H1 (cell line): ENCODE data around the gene ZNF300. TPM values are rescaled to one million over a fixed set of nuclear protein-coding genes. Genes with fewer than 3 reads are reported as not detected.

Experiments used
- CTCF ChIA-PET: fragments of 300-600 bp; sonication (Branson Sonifier 250); formaldehyde crosslinking; loops from one replicate; lab custom pipeline; 2021; ENCODE audit not compliant: partially characterized antibody; lab: Charles Lee
- POLR2A ChIA-PET: fragments of 300-600 bp; sonication (Branson Sonifier 250); formaldehyde crosslinking; loops from one replicate; lab custom pipeline; 2021; ENCODE audit warnings: inconsistent platforms; ENCODE audit not compliant: partially characterized antibody; lab: Charles Lee
- DNase-seq, 2 experiments: peaks; one replicate each; pipeline versions ENCODE4 v3.0.0 to v3.0.0-alpha.2; 2010 to 2022; ENCODE audit warnings: low spot score in 2 of 2, low read depth in 1 of 2, mixed read lengths in 1 of 2
- FAIRE-seq: peaks from 2 replicates; lab custom pipeline; 2011; peaks lifted over from hg19 to GRCh38; lab: Jason Lieb, UNC
- H2AFZ ChIP-seq: 2 replicates; pipeline ENCODE4 v1.8.1; 2012; ENCODE audit warnings: low read length, inconsistent platforms
- H2AK5ac ChIP-seq: 2 replicates; pipeline ENCODE4 v1.6.1; 2013; ENCODE audit warnings: low read depth, low read length
- H2BK120ac ChIP-seq: replicated peaks from 2 replicates; pipeline ENCODE3; 2013; ENCODE audit warnings: low read depth, low read length, inconsistent platforms
- H2BK12ac ChIP-seq: 2 replicates; pipeline ENCODE4 v1.6.1; 2013; ENCODE audit warnings: low read depth, low read length
- H2BK15ac ChIP-seq: 2 replicates; pipeline ENCODE4 v1.6.1; 2013; ENCODE audit warnings: low read length
- H2BK20ac ChIP-seq: 2 replicates; pipeline ENCODE4 v1.6.1; 2013; ENCODE audit warnings: low read length
- H2BK5ac ChIP-seq: 2 replicates; pipeline ENCODE4 v1.6.1; 2013; ENCODE audit warnings: low read depth, low read length
- H3K14ac ChIP-seq: 2 replicates; pipeline ENCODE4 v1.6.1; 2013; ENCODE audit warnings: inconsistent platforms; ENCODE audit not compliant: insufficient read length
- H3K18ac ChIP-seq: 2 replicates; pipeline ENCODE4 v1.6.1; 2013; ENCODE audit warnings: low read length; ENCODE audit errors: extremely low read depth
- H3K23ac ChIP-seq: 2 replicates; pipeline ENCODE4 v1.6.1; 2013; ENCODE audit warnings: inconsistent platforms; ENCODE audit not compliant: insufficient read length
- H3K23me2 ChIP-seq: 2 replicates; pipeline ENCODE4 v1.6.1; 2013; ENCODE audit warnings: low read depth, low read length
- H3K27ac ChIP-seq: 2 replicates; pipeline ENCODE4 v1.6.1; 2011; ENCODE audit warnings: low read depth, low read length, inconsistent platforms
- H3K27me3 ChIP-seq, 4 experiments: replicated peaks in 1 of 4; 1 replicate in 1 of 4; 2 replicates in 3 of 4; pipeline versions ENCODE4 v1.6.1 to v1.8.1; 2011 to 2013; ENCODE audit warnings: low read length in 3 of 4, mild to moderate bottlenecking in 3 of 4, inconsistent platforms in 2 of 4, mixed read lengths in 2 of 4, moderate library complexity in 1 of 4; ENCODE audit not compliant: control insufficient read depth in 3 of 4, insufficient read depth in 3 of 4; ENCODE audit errors: extremely low read depth in 1 of 4
- H3K36me3 ChIP-seq, 4 experiments: 2 replicates each; pipeline versions ENCODE4 v1.6.1 to v1.8.1; 2011 to 2013; ENCODE audit warnings: mild to moderate bottlenecking in 4 of 4, low read length in 3 of 4, moderate library complexity in 2 of 4, control low read depth in 1 of 4, inconsistent platforms in 1 of 4; ENCODE audit not compliant: insufficient read depth in 4 of 4, control insufficient read depth in 2 of 4
- H3K4ac ChIP-seq: replicated peaks from 2 replicates; pipeline ENCODE3; 2013; ENCODE audit warnings: low read length, low read depth, mixed read lengths, inconsistent platforms; ENCODE audit not compliant: insufficient read length
- H3K4me1 ChIP-seq, 4 experiments: replicated peaks in 1 of 4; 1 replicate in 1 of 4; 2 replicates in 3 of 4; pipeline versions ENCODE4 v1.6.1 to v1.8.1; 2011 to 2013; ENCODE audit warnings: low read length in 3 of 4, inconsistent platforms in 2 of 4, mixed read lengths in 1 of 4; ENCODE audit not compliant: insufficient read depth in 4 of 4, control insufficient read depth in 3 of 4
- H3K4me2 ChIP-seq, 2 experiments: 2 replicates each; pipeline versions ENCODE4 v1.6.1 to v1.8.1; 2011 to 2013; ENCODE audit warnings: low read depth in 2 of 2, low read length in 2 of 2, control low read depth in 1 of 2, inconsistent platforms in 1 of 2, mild to moderate bottlenecking in 1 of 2; ENCODE audit not compliant: insufficient read depth in 1 of 2
- H3K4me3 ChIP-seq, 4 experiments: fragments of 200-600, 300-600 bp in 1 of 4; sonication (generic), shearing (Covaris generic), sonication (Bioruptor Twin) in 1 of 4; 2 replicates each; pipeline versions ENCODE4 v1.5.1 to v1.8.1; 2011 to 2016; ENCODE audit warnings: low read length in 4 of 4, low read depth in 3 of 4, control low read depth in 2 of 4, inconsistent platforms in 2 of 4, mild to moderate bottlenecking in 2 of 4, mixed read lengths in 1 of 4, moderate library complexity in 1 of 4; ENCODE audit not compliant: insufficient read depth in 2 of 4; ENCODE audit errors: extremely low read depth in 1 of 4
- H3K56ac ChIP-seq: replicated peaks from 2 replicates; pipeline ENCODE3; 2013; ENCODE audit warnings: low read depth, mild to moderate bottlenecking, mixed read lengths, low read length, inconsistent platforms; ENCODE audit not compliant: insufficient read length
- H3K79me1 ChIP-seq: 2 replicates; pipeline ENCODE4 v1.6.1; 2013; ENCODE audit warnings: low read depth, low read length, control low read depth
- H3K79me2 ChIP-seq, 2 experiments: 2 replicates each; pipeline versions ENCODE4 v1.6.1 to v1.8.1; 2012 to 2013; ENCODE audit warnings: low read length in 2 of 2, mild to moderate bottlenecking in 2 of 2, inconsistent platforms in 1 of 2; ENCODE audit not compliant: insufficient read depth in 2 of 2, control insufficient read depth in 1 of 2
- H3K9ac ChIP-seq, 4 experiments: replicated peaks in 1 of 4; 1 replicate in 1 of 4; 2 replicates in 3 of 4; pipeline versions ENCODE4 v1.6.1 to v1.8.1; 2011 to 2013; ENCODE audit warnings: low read depth in 3 of 4, low read length in 3 of 4, control low read depth in 2 of 4, mild to moderate bottlenecking in 2 of 4, moderate library complexity in 2 of 4, inconsistent platforms in 1 of 4; ENCODE audit errors: extremely low read depth in 1 of 4
- H3K9me3 ChIP-seq, 2 experiments: 2 replicates each; pipeline versions ENCODE4 v1.6.1 to v1.8.1; 2012 to 2013; ENCODE audit warnings: mild to moderate bottlenecking in 2 of 2, moderate library complexity in 2 of 2, control low read depth in 1 of 2, inconsistent platforms in 1 of 2, low read depth in 1 of 2, low read length in 1 of 2, mixed read lengths in 1 of 2; ENCODE audit not compliant: insufficient read depth in 2 of 2
- H4K20me1 ChIP-seq, 2 experiments: replicated peaks in 1 of 2; 2 replicates each; pipeline versions ENCODE3 to v1.8.1; 2011 to 2013; ENCODE audit warnings: inconsistent platforms in 2 of 2, low read length in 2 of 2, mild to moderate bottlenecking in 1 of 2; ENCODE audit not compliant: insufficient read depth in 2 of 2, control insufficient read depth in 1 of 2
- H4K5ac ChIP-seq: 2 replicates; pipeline ENCODE4 v1.6.1; 2013; ENCODE audit warnings: low read length, low read depth, mixed read lengths, inconsistent platforms; ENCODE audit not compliant: insufficient read length
- H4K8ac ChIP-seq: 2 replicates; pipeline ENCODE4 v1.8.0; 2013; ENCODE audit warnings: mild to moderate bottlenecking, moderate library complexity, low read length, inconsistent platforms; ENCODE audit not compliant: insufficient read depth; ENCODE audit errors: extremely low read depth
- H4K91ac ChIP-seq: replicated peaks from 2 replicates; pipeline ENCODE3; 2013; ENCODE audit warnings: low read length, mixed read lengths, inconsistent platforms; ENCODE audit not compliant: insufficient read length
- ATF3 ChIP-seq: IDR thresholded peaks from 2 replicates; pipeline ENCODE4 v1.6.1; 2011; ENCODE audit warnings: low read depth, mild to moderate bottlenecking, low read length; ENCODE audit not compliant: insufficient read depth
- ZNF274 ChIP-seq: IDR thresholded peaks from 2 replicates; pipeline ENCODE4 v1.7.0; 2012; ENCODE audit warnings: low read length, borderline replicate concordance; ENCODE audit errors: extremely low read depth
- WGBS, 2 experiments: shearing (Covaris generic) in 1 of 2; methylation state at CpG; one replicate each; pipeline versions ENCODE4 v1.1.6 to v1.1.7; 2013 to 2015; ENCODE audit warnings: low lambda C conversion rate in 2 of 2, mixed read lengths in 2 of 2, inconsistent platforms in 1 of 2, low coverage in 1 of 2, missing lambda C conversion rate in 1 of 2; ENCODE audit not compliant: insufficient replicate concordance in 2 of 2, insufficient coverage in 1 of 2, insufficient read length in 1 of 2; ENCODE audit errors: extremely low coverage in 1 of 2, missing lambda C conversion rate in 1 of 2; 5-methylcytosine and 5-hydroxymethylcytosine counted together
- polyA plus RNA-seq, 7 experiments: library from polyadenylated mRNA; depleted of rRNA in 3 of 7; stranded (reverse) in 5 of 7; unstranded in 2 of 7; fragments of >200 nt in 5 of 7; fragments of 200-250 nt in 2 of 7; gene quantifications; 1 replicate in 5 of 7; 2 replicates in 1 of 7; 4 replicates in 1 of 7; pipeline versions ENCODE4 v1.2.1 to v1.2.3, GENCODE V29; 2011 to 2013; ENCODE audit warnings: missing spikeins in 2 of 7, mixed read lengths in 2 of 7
- total RNA-seq: library from RNA; stranded (reverse); fragmentation: NEBNext Ultra II Directional; extraction: Animal tissue kit (Norgen Biotek cat#: 25700); gene quantifications from 2 replicates; pipeline ENCODE4 v1.2.1, GENCODE V29; 2021

Gene ZNF300
- total and polyA plus RNA-seq, 2 of the 8 experiments (the other 6 are each of a cell fraction or from before 2014, with no cell fraction given) = 6.7 to 15.8 TPM

GRCh38 chr5:150895431-150896428 lies 9.1 kb downstream of the ZNF300 start:
- Histone ChIP-seq H3K23me2 (no peaks in the 10 kb centered on the region), H3K4me1 (no peaks in the 10 kb centered on the region), H3K79me2 (no peaks in the 10 kb centered on the region), H3K4me3 (peak overlapping the region in 1 of 4 experiments; percentile 36; a peak in 3 of 8 replicates), H3K27ac (no peak overlapping the region), H4K8ac (no peak overlapping the region), H3K23ac (no peak overlapping the region), H2BK5ac (no peak overlapping the region), H3K36me3 (peaks cover 3 to 68% (median 39%) of the 10 kb centered on the region in 4 experiments; a peak in 6 of 8 replicates), H3K56ac (no peak overlapping the region), H3K9me3 (peaks cover 84 to 85% of the 10 kb centered on the region in 2 experiments), H3K4me2 (no peak overlapping the region), H3K4ac (no peak overlapping the region), H2AK5ac (no peak overlapping the region), H4K20me1 (no peaks in the 10 kb centered on the region), H3K18ac (no peak overlapping the region), H3K79me1 (no peaks in the 10 kb centered on the region), H2BK120ac (no peak overlapping the region), H3K27me3 (no peaks in the 10 kb centered on the region), H2BK12ac (no peak overlapping the region), H3K14ac (no peak overlapping the region), H4K5ac (no peak overlapping the region), H2AFZ (no peak overlapping the region)
- no peak for DNase-seq
- WGBS, 2 experiments = 88% methylated on average over 8 of the region's 8 CpGs; no CpG with 5 or more reads in 1 of the 2 experiments
- POLR2A ChIA-PET = no interaction called here
- TF ChIP-seq ATF3 (no peak), ZNF274 (peak; percentile 93)
- TF ChIP-seq, all 59 proteins: peak for 1
- Histone ChIP-seq H2BK20ac (no peak overlapping the region), H2BK15ac (no peak overlapping the region), H3K9ac (no peak overlapping the region), H4K91ac (no peak overlapping the region)
- FAIRE-seq = peak; percentile 24
- CTCF ChIA-PET = interaction anchor here (0.6 to 1.4 kb wide), 4 partner anchors 8 to 279 kb away, joined by 3 to 4 read pairs (median 4); no protein-coding TSS in a partner anchor
